OCI-LY3 (cell line): ENCODE measurements around the gene SORL1.

Experiments used
- CTCF ChIP-seq: fragments of 200-600, 300-600 bp; sonication (generic); IDR thresholded peaks from 2 replicates; pipeline ENCODE4 v1.5.1; 2014; ENCODE audit warnings: antibody characterized with exemption, low read length, low read depth
- EZH2phosphoT487 ChIP-seq: fragments of 200-600 bp; shearing (Covaris generic); IDR thresholded peaks from 2 replicates; pipeline ENCODE4 v1.6.1; 2018; ENCODE audit warnings: antibody characterized with exemption, mixed run types, low read depth

- TF ChIP-seq CTCF (no peak), EZH2phosphoT487 (no peak)
Observed at GRCh38 chr11:121564948-121565684, 113.0 kb downstream of the SORL1 start.
